Measurements from ENCODE around the gene RPS21. TPM values are rescaled to one million over a fixed set of nuclear protein-coding genes. Genes with fewer than 3 reads are reported as not detected.

RPS21 gene
- total RNA-seq, 2 experiments from 2014 or later, result 2,670 to 2,760 TPM

GRCh38 chr20:62416651-62417637, 30.0 kb downstream of the RPS21 start:
- no peaks in the 10 kb centered on the region for H3K4me1 Mint-ChIP-seq (ENCODE audit: low read depth)
- intact Hi-C loops (cut with micrococcal nuclease), result no loop called here
- no peak overlapping the region for H3K27ac Mint-ChIP-seq
- no peaks in the 10 kb centered on the region for H3K9me3 Mint-ChIP-seq
- H3K27me3 Mint-ChIP-seq, result no peaks in the 10 kb centered on the region
- no peak for DNase-seq
- H3K36me3 Mint-ChIP-seq (ENCODE audit: low read depth), result no peaks in the 10 kb centered on the region
- ATAC-seq, result no peak
- ChIA-PET CTCF (no interaction called here), POLR2A (no interaction called here)
- TF ChIP-seq CTCF (IDR thresholded peaks at IDR 0.05), result no peak
- H3K4me3 Mint-ChIP-seq, result no peak overlapping the region

GRCh38 chr20:62417981-62418708, 31.2 kb downstream of the RPS21 start:
- H3K27ac Mint-ChIP-seq, result no peak overlapping the region
- no peak for DNase-seq
- no peaks in the 10 kb centered on the region for H3K27me3 Mint-ChIP-seq
- H3K4me3 Mint-ChIP-seq, result no peak overlapping the region
- POLR2A ChIA-PET, result interaction anchor here (0.6 to 0.8 kb wide), 2 partner anchors 43 to 126 kb away, joined by 3 read pairs; no protein-coding TSS in a partner anchor
- H3K4me1 Mint-ChIP-seq (ENCODE audit: low read depth), result no peaks in the 10 kb centered on the region
- TF ChIP-seq CTCF (IDR thresholded peaks at IDR 0.05), result no peak
- no peaks in the 10 kb centered on the region for H3K9me3 Mint-ChIP-seq
- no peak for ATAC-seq
- no peaks in the 10 kb centered on the region for H3K36me3 Mint-ChIP-seq (ENCODE audit: low read depth)
- intact Hi-C loops (cut with micrococcal nuclease), result no loop called here
- CTCF ChIA-PET, result no interaction called here

GRCh38 chr20:62418709-62419487, 32.0 kb downstream of the RPS21 start:
- intact Hi-C loops (cut with micrococcal nuclease), result no loop called here
- no peak for TF ChIP-seq CTCF (IDR thresholded peaks at IDR 0.05)
- Mint-ChIP-seq H3K27ac (no peak overlapping the region), H3K27me3 (no peaks in the 10 kb centered on the region), H3K9me3 (no peaks in the 10 kb centered on the region), H3K4me1 (ENCODE audit: low read depth) (no peaks in the 10 kb centered on the region), H3K36me3 (ENCODE audit: low read depth) (no peaks in the 10 kb centered on the region), H3K4me3 (no peak overlapping the region)
- ChIA-PET CTCF (no interaction called here), POLR2A (interaction anchor here (0.6 to 0.8 kb wide), 2 partner anchors 44 to 126 kb away, joined by 3 read pairs; no protein-coding TSS in a partner anchor)
- ATAC-seq (no peak), DNase-seq (no peak)

GRCh38 chr20:62419759-62420158, 32.9 kb downstream of the RPS21 start:
- H3K36me3 Mint-ChIP-seq (ENCODE audit: low read depth), result no peaks in the 10 kb centered on the region
- H3K27ac Mint-ChIP-seq, result no peak overlapping the region
- ATAC-seq (no peak), DNase-seq (no peak)
- no peaks in the 10 kb centered on the region for H3K9me3 Mint-ChIP-seq
- no peak overlapping the region for H3K4me3 Mint-ChIP-seq
- ChIA-PET POLR2A (no interaction called here), CTCF (no interaction called here)
- H3K4me1 Mint-ChIP-seq (ENCODE audit: low read depth), result no peaks in the 10 kb centered on the region
- no peaks in the 10 kb centered on the region for H3K27me3 Mint-ChIP-seq
- TF ChIP-seq CTCF (IDR thresholded peaks at IDR 0.05), result no peak
- intact Hi-C loops (cut with micrococcal nuclease), result no loop called here
